K562 (cell line): ENCODE measurements around the gene MAS1L. TPM values are rescaled to one million over a fixed set of nuclear protein-coding genes. Genes with fewer than 3 reads are reported as not detected.

Source experiments
- ATAC-seq: fragments of 200-7000 bp; cut with Tn5 transposase; 3 replicates; pipeline ENCODE4 v1.9.1; 2020; ENCODE audit warnings: moderate library complexity
- BruUV-seq: library from RNA; stranded (reverse); fragments of 400-500 nt; replicated peaks from 2 replicates; lab custom pipeline; 2021; lab: Mats Ljungman, UMichigan
- CTCF ChIA-PET: fragments of 300-600 bp; formaldehyde crosslinking; extraction: SDS; loops from one replicate; lab custom pipeline; 2021; ENCODE audit warnings: low intra/inter-chr PET ratio; lab: Yijun Ruan, JAX
- POLR2A ChIA-PET: fragments of 300-600, 350-650 bp; sonication (Branson Sonifier 250); formaldehyde crosslinking; extraction: SDS; loops from one replicate; lab custom pipeline; 2021; ENCODE audit warnings: antibody characterized with exemption, inconsistent platforms; lab: Yijun Ruan, JAX
- DNase-seq, 4 experiments: peaks; one replicate each; pipeline versions ENCODE4 v3.0.0 to v3.0.0-alpha.2; 2011 to 2018; ENCODE audit warnings: low spot score in 3 of 4, mixed read lengths in 3 of 4; ENCODE audit errors: extremely low read depth in 1 of 4
- FAIRE-seq: peaks from 2 replicates; lab custom pipeline; 2011; peaks lifted over from hg19 to GRCh38; lab: Jason Lieb, UNC
- H2AFZ ChIP-seq: 2 replicates; pipeline ENCODE4 v1.6.0; 2011; ENCODE audit warnings: low read depth, low read length, control low read depth, inconsistent platforms
- H3K27ac ChIP-seq: fragments of 200-600 bp; 3 replicates; pipeline ENCODE4 v1.8.0; 2011; ENCODE audit warnings: low read depth, mild to moderate bottlenecking, control low read depth, inconsistent platforms, low read length, moderate library complexity, mixed read lengths; ENCODE audit errors: extremely low read depth
- H3K27me3 ChIP-seq, 2 experiments: fragments of 300-600 bp in 1 of 2; 2 replicates in 1 of 2; 3 replicates in 1 of 2; pipeline versions ENCODE4 v1.6.0 to v1.8.0; 2011; ENCODE audit warnings: inconsistent platforms in 2 of 2, low read length in 2 of 2, mild to moderate bottlenecking in 1 of 2, mixed read lengths in 1 of 2, moderate library complexity in 1 of 2; ENCODE audit not compliant: control insufficient read depth in 2 of 2, insufficient read depth in 2 of 2
- H3K36me3 ChIP-seq: fragments of 300-600 bp; 3 replicates; pipeline ENCODE4 v1.8.0; 2011; ENCODE audit warnings: mild to moderate bottlenecking, low read length, inconsistent platforms; ENCODE audit not compliant: control insufficient read depth, insufficient read depth
- H3K4me1 ChIP-seq, 2 experiments: fragments of 200-600 bp in 1 of 2; replicated peaks in 1 of 2; 2 replicates in 1 of 2; 3 replicates in 1 of 2; pipeline versions ENCODE4 v1.5.1 to v1.8.0; 2011; ENCODE audit warnings: inconsistent platforms in 2 of 2, low read length in 2 of 2, mild to moderate bottlenecking in 1 of 2, mixed read lengths in 1 of 2, moderate library complexity in 1 of 2; ENCODE audit not compliant: control insufficient read depth in 2 of 2, insufficient read depth in 2 of 2
- H3K4me2 ChIP-seq: 2 replicates; pipeline ENCODE4 v1.6.1; 2011; ENCODE audit warnings: low read length, control low read depth, inconsistent platforms, mixed read lengths; ENCODE audit not compliant: insufficient read depth
- H3K4me3 ChIP-seq: fragments of 200-600 bp; sonication (generic), shearing (Covaris generic); 2 replicates; pipeline ENCODE4 v1.5.1; 2016; ENCODE audit warnings: control low read depth, inconsistent platforms
- H3K79me2 ChIP-seq: fragments of 200-600 bp; 3 replicates; pipeline ENCODE4 v1.8.0; 2011; ENCODE audit warnings: low read length, inconsistent platforms; ENCODE audit not compliant: control insufficient read depth, insufficient read depth
- H3K9ac ChIP-seq, 2 experiments: 2 replicates each; pipeline versions ENCODE4 v1.6.0 to v1.6.1; 2011; ENCODE audit warnings: low read depth in 2 of 2, low read length in 2 of 2, control low read depth in 1 of 2, inconsistent platforms in 1 of 2, mild to moderate bottlenecking in 1 of 2, mixed read lengths in 1 of 2; ENCODE audit not compliant: insufficient read depth in 1 of 2
- H3K9me1 ChIP-seq: one replicate; pipeline ENCODE4 v1.6.0; 2011; ENCODE audit warnings: inconsistent platforms, mild to moderate bottlenecking, low read length, moderate library complexity; ENCODE audit not compliant: control insufficient read depth, insufficient read depth
- H3K9me3 ChIP-seq: replicated peaks from 2 replicates; pipeline ENCODE4 v1.5.1; 2011; ENCODE audit warnings: low read depth, low read length, inconsistent platforms; ENCODE audit not compliant: control insufficient read depth, insufficient read depth
- H4K20me1 ChIP-seq: replicated peaks from 2 replicates; pipeline ENCODE4 v1.6.1; 2011; ENCODE audit warnings: low read length, inconsistent platforms, mixed read lengths; ENCODE audit not compliant: control insufficient read depth, insufficient read depth
- CEBPB ChIP-seq: fragments of 450-650 bp; IDR thresholded peaks from 2 replicates; pipeline ENCODE4 v1.6.1; 2016; ENCODE audit warnings: missing genetic modification characterization, missing compliant biosample characterization
- CEBPG ChIP-seq, 3 experiments: fragments of 200-800 bp in 1 of 3; sonication (Bioruptor generic) in 1 of 3; sonication (generic) in 1 of 3; formaldehyde crosslinking in 1 of 3; IDR thresholded peaks in 2 of 3; conservative IDR thresholded peaks in 1 of 3; 2 replicates each; pipeline versions ENCODE4 v1.6.1 to v1.8.0; 2016 to 2022; ENCODE audit warnings: missing compliant biosample characterization in 2 of 3, missing genetic modification characterization in 2 of 3, mild to moderate bottlenecking in 1 of 3, missing genetic modification reagents in 1 of 3
- ELF2 ChIP-seq: fragments of 250-450 bp; sonication (Bioruptor Pico); IDR thresholded peaks from 2 replicates; pipeline ENCODE4 v1.5.0; 2021; ENCODE audit warnings: mild to moderate bottlenecking
- FOS ChIP-seq: IDR thresholded peaks from 3 replicates; pipeline ENCODE4 v1.6.1; 2011; ENCODE audit not compliant: insufficient read length; ENCODE audit errors: extremely low read depth
- GABPA ChIP-seq: fragments of 200-800 bp; sonication (Bioruptor generic); conservative IDR thresholded peaks from 2 replicates; pipeline ENCODE4 v1.6.1; 2016; ENCODE audit warnings: low read depth, missing genetic modification characterization, missing compliant biosample characterization
- NFIC ChIP-seq: fragments of 450-650 bp; IDR thresholded peaks from 2 replicates; pipeline ENCODE4 v1.6.1; 2017; ENCODE audit warnings: mild to moderate bottlenecking, inconsistent platforms
- NKRF ChIP-seq: fragments of 450-650 bp; IDR thresholded peaks from 2 replicates; pipeline ENCODE4 v1.6.1; 2016; ENCODE audit warnings: borderline replicate concordance
- TRIM24 ChIP-seq, 2 experiments: fragments of 450-650 bp; IDR thresholded peaks; 2 replicates each; pipeline ENCODE4 v1.6.1; 2016
- YBX1 ChIP-seq: fragments of 450-650 bp; IDR thresholded peaks from 2 replicates; pipeline ENCODE4 v1.7.1; 2016; ENCODE audit warnings: mild to moderate bottlenecking
- ZBTB17 ChIP-seq: fragments of 450-650 bp; formaldehyde crosslinking; IDR thresholded peaks from 2 replicates; pipeline ENCODE4 v1.4.0; 2020; ENCODE audit warnings: mild to moderate bottlenecking
- ZNF76 ChIP-seq: fragments of 250-450 bp; sonication (Bioruptor Pico); IDR thresholded peaks from 2 replicates; pipeline ENCODE4 v1.4.0; 2020; ENCODE audit warnings: mild to moderate bottlenecking, moderate library complexity, borderline replicate concordance
- ZNF766 ChIP-seq: fragments of 200-800 bp; sonication (Bioruptor generic); conservative IDR thresholded peaks from 2 replicates; pipeline ENCODE4 v1.6.1; 2016; ENCODE audit warnings: missing genetic modification characterization, missing compliant biosample characterization
- WGBS: fragments of 100-300 bp; shearing (Covaris generic); methylation state at CpG from one replicate; pipeline ENCODE4 v1.1.6; 2016; ENCODE audit warnings: low coverage, mixed read lengths; ENCODE audit not compliant: insufficient coverage; ENCODE audit errors: missing lambda C conversion rate; 5-methylcytosine and 5-hydroxymethylcytosine counted together
- in situ Hi-C: fragments of 300-500 bp; cut with MboI; formaldehyde crosslinking; loops from 4 replicates; pipeline ENCODE4 v1.15.0; 2018; ENCODE audit warnings: inconsistent platforms, mixed read lengths
- intact Hi-C: fragments of 100-400 bp; cut with micrococcal nuclease; formaldehyde crosslinking; loops from 2 replicates; pipeline ENCODE4 v1.14.2; 2022
- polyA plus RNA-seq, 8 experiments: library from polyadenylated mRNA; depleted of rRNA in 4 of 8; stranded (reverse) in 5 of 8; unstranded in 3 of 8; fragments of >200 nt; fragmentation: Nextera tagmentation in 2 of 8; fragmentation: Illumina TruSeq in 1 of 8; extraction: Ambion mirVana in 2 of 8; extraction: Trizol in 1 of 8; gene quantifications; 2 replicates each; pipeline versions ENCODE4 v1.2.1 to v1.2.3, GENCODE V29; 2011 to 2014; ENCODE audit warnings: inconsistent platforms in 1 of 8, missing spikeins in 1 of 8
- total RNA-seq, 7 experiments: library from RNA; depleted of rRNA in 6 of 7; stranded (reverse); fragments of >200 nt in 6 of 7; fragmentation: Illumina TruSeq in 2 of 7; extraction: Trizol in 2 of 7; gene quantifications; 2 replicates each; pipeline versions ENCODE4 v1.2.1 to v1.2.3, GENCODE V29; 2011 to 2021; ENCODE audit warnings: low replicate concordance in 1 of 7
- TF ChIP-seq, protein P1 (sequence below): fragments of 250-450 bp; sonication (Bioruptor Pico); IDR thresholded peaks from 2 replicates; pipeline ENCODE4 v1.5.1; 2021; ENCODE audit warnings: mild to moderate bottlenecking

The MAS1L gene
- total and polyA plus RNA-seq, 9 of the 15 experiments (the other 6 are each of a cell fraction or from before 2014, with no cell fraction given): not detected

DNA sequence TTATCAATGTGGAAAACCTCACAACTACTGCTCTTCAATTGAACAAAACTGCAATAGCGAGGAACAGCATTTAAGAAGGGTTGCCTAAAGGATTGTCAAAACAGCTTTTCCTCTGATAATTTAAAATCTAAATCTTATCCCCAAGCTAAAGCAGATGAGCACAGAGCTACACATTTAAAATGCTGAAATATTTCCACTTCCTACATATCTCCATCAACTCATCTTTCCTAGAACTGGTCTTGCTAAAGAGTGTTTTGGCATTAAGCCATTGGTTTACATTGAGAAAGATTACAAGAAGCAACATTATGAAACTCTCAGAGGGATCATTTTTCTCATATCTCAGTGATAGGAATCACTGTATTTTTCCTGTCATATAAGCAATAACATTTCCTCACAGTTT, 45.0 kb downstream of the MAS1L start:
- ChIA-PET CTCF (interaction anchor here (0.6 kb wide), 1 partner anchor 534 kb away, joined by 3 read pairs; no protein-coding TSS in a partner anchor), POLR2A (no interaction called here)
- no peaks in the 10 kb centered on the region for H4K20me1 ChIP-seq
- WGBS: 0% methylated on average over 1 of the region's 1 CpG
- H3K27me3 ChIP-seq: peaks cover 0 to 11% of the 10 kb centered on the region in 2 experiments; a peak in 3 of 5 replicates
- no peak overlapping the region for H3K4me3 ChIP-seq
- no peak for FAIRE-seq
- H3K27ac ChIP-seq: no peak overlapping the region
- TF ChIP-seq FOS (no peak), NKRF (no peak), YBX1 (no peak), CEBPG (CRISPR knock-in tag; IDR thresholded peaks at IDR 0.05) (no peak), CEBPG (tag; conservative IDR thresholded peaks at IDR 0.05 in 1 of 2, IDR thresholded peaks at IDR 0.05 in 1 of 2) (peak; percentile 42 to 88; a peak in 3 of 4 replicates), TRIM24 (IDR thresholded peaks at IDR 0.05) (no peak; a peak in 1 of 4 replicates), GABPA (tag) (peak; percentile 35), NFIC (peak; percentile 54; the same call in 1 of the 2 replicates), ZNF76 (CRISPR knock-in tag) (no peak), ZBTB17 (CRISPR knock-in tag) (peak; percentile 97), ELF2 (CRISPR knock-in tag) (peak; percentile 78), CEBPB (tag) (peak; percentile 77), ZNF766 (peak; percentile 85; the same call in 1 of the 2 replicates)
- TF ChIP-seq, protein P1, sequence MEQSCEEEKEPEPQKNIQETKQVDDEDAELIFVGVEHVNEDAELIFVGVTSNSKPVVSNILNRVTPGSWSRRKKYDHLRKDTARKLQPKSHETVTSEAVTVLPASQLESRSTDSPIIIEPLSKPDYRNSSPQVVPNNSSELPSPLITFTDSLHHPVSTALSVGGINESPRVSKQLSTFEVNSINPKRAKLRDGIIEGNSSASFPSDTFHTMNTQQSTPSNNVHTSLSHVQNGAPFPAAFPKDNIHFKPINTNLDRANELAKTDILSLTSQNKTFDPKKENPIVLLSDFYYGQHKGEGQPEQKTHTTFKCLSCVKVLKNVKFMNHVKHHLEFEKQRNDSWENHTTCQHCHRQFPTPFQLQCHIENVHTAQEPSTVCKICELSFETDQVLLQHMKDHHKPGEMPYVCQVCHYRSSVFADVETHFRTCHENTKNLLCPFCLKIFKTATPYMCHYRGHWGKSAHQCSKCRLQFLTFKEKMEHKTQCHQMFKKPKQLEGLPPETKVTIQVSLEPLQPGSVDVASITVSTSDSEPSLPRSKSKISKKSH: no peak
- no peak overlapping the region for H3K4me2 ChIP-seq
- no peak for ATAC-seq
- H3K4me1 ChIP-seq: 0 out of 5 replicates have a peak, but pooled peaks cover 0 to 3% of the 10 kb centered on the region in 2 experiments
- H2AFZ ChIP-seq: no peak overlapping the region
- no peaks in the 10 kb centered on the region for H3K9me3 ChIP-seq
- H3K9ac ChIP-seq: no peak overlapping the region
- no peaks in the 10 kb centered on the region for H3K36me3 ChIP-seq
- no peaks in the 10 kb centered on the region for H3K9me1 ChIP-seq
- in situ Hi-C loops: no loop called here
- BruUV-seq: no TSS peak
- no peak for DNase-seq
- no peaks in the 10 kb centered on the region for H3K79me2 ChIP-seq
- intact Hi-C loops: no loop called here
